H1 (cell line): ENCODE data around the gene GRIN2C. TPM values are rescaled to one million over a fixed set of nuclear protein-coding genes. Genes with fewer than 3 reads are reported as not detected.

Experiments
- CTCF ChIA-PET: fragments of 300-600 bp; sonication (Branson Sonifier 250); formaldehyde crosslinking; loops from one replicate; lab custom pipeline; 2021; ENCODE audit not compliant: partially characterized antibody; lab: Charles Lee
- POLR2A ChIA-PET: fragments of 300-600 bp; sonication (Branson Sonifier 250); formaldehyde crosslinking; loops from one replicate; lab custom pipeline; 2021; ENCODE audit warnings: inconsistent platforms; ENCODE audit not compliant: partially characterized antibody; lab: Charles Lee
- DNase-seq, 2 experiments: peaks; one replicate each; pipeline versions ENCODE4 v3.0.0 to v3.0.0-alpha.2; 2010 to 2022; ENCODE audit warnings: low spot score in 2 of 2, low read depth in 1 of 2, mixed read lengths in 1 of 2
- FAIRE-seq: peaks from 2 replicates; lab custom pipeline; 2011; peaks lifted over from hg19 to GRCh38; lab: Jason Lieb, UNC
- H2AFZ ChIP-seq: 2 replicates; pipeline ENCODE4 v1.8.1; 2012; ENCODE audit warnings: low read length, inconsistent platforms
- H2AK5ac ChIP-seq: 2 replicates; pipeline ENCODE4 v1.6.1; 2013; ENCODE audit warnings: low read depth, low read length
- H2BK120ac ChIP-seq: replicated peaks from 2 replicates; pipeline ENCODE3; 2013; ENCODE audit warnings: low read depth, low read length, inconsistent platforms
- H2BK12ac ChIP-seq: 2 replicates; pipeline ENCODE4 v1.6.1; 2013; ENCODE audit warnings: low read depth, low read length
- H2BK15ac ChIP-seq: 2 replicates; pipeline ENCODE4 v1.6.1; 2013; ENCODE audit warnings: low read length
- H2BK20ac ChIP-seq: 2 replicates; pipeline ENCODE4 v1.6.1; 2013; ENCODE audit warnings: low read length
- H2BK5ac ChIP-seq: 2 replicates; pipeline ENCODE4 v1.6.1; 2013; ENCODE audit warnings: low read depth, low read length
- H3K14ac ChIP-seq: 2 replicates; pipeline ENCODE4 v1.6.1; 2013; ENCODE audit warnings: inconsistent platforms; ENCODE audit not compliant: insufficient read length
- H3K18ac ChIP-seq: 2 replicates; pipeline ENCODE4 v1.6.1; 2013; ENCODE audit warnings: low read length; ENCODE audit errors: extremely low read depth
- H3K23ac ChIP-seq: 2 replicates; pipeline ENCODE4 v1.6.1; 2013; ENCODE audit warnings: inconsistent platforms; ENCODE audit not compliant: insufficient read length
- H3K23me2 ChIP-seq: 2 replicates; pipeline ENCODE4 v1.6.1; 2013; ENCODE audit warnings: low read depth, low read length
- H3K27ac ChIP-seq: 2 replicates; pipeline ENCODE4 v1.6.1; 2011; ENCODE audit warnings: low read depth, low read length, inconsistent platforms
- H3K27me3 ChIP-seq, 4 experiments: replicated peaks in 1 of 4; 1 replicate in 1 of 4; 2 replicates in 3 of 4; pipeline versions ENCODE4 v1.6.1 to v1.8.1; 2011 to 2013; ENCODE audit warnings: low read length in 3 of 4, mild to moderate bottlenecking in 3 of 4, inconsistent platforms in 2 of 4, mixed read lengths in 2 of 4, moderate library complexity in 1 of 4; ENCODE audit not compliant: control insufficient read depth in 3 of 4, insufficient read depth in 3 of 4; ENCODE audit errors: extremely low read depth in 1 of 4
- H3K36me3 ChIP-seq, 4 experiments: 2 replicates each; pipeline versions ENCODE4 v1.6.1 to v1.8.1; 2011 to 2013; ENCODE audit warnings: mild to moderate bottlenecking in 4 of 4, low read length in 3 of 4, moderate library complexity in 2 of 4, control low read depth in 1 of 4, inconsistent platforms in 1 of 4; ENCODE audit not compliant: insufficient read depth in 4 of 4, control insufficient read depth in 2 of 4
- H3K4ac ChIP-seq: replicated peaks from 2 replicates; pipeline ENCODE3; 2013; ENCODE audit warnings: low read length, low read depth, mixed read lengths, inconsistent platforms; ENCODE audit not compliant: insufficient read length
- H3K4me1 ChIP-seq, 4 experiments: replicated peaks in 1 of 4; 1 replicate in 1 of 4; 2 replicates in 3 of 4; pipeline versions ENCODE4 v1.6.1 to v1.8.1; 2011 to 2013; ENCODE audit warnings: low read length in 3 of 4, inconsistent platforms in 2 of 4, mixed read lengths in 1 of 4; ENCODE audit not compliant: insufficient read depth in 4 of 4, control insufficient read depth in 3 of 4
- H3K4me2 ChIP-seq, 2 experiments: 2 replicates each; pipeline versions ENCODE4 v1.6.1 to v1.8.1; 2011 to 2013; ENCODE audit warnings: low read depth in 2 of 2, low read length in 2 of 2, control low read depth in 1 of 2, inconsistent platforms in 1 of 2, mild to moderate bottlenecking in 1 of 2; ENCODE audit not compliant: insufficient read depth in 1 of 2
- H3K4me3 ChIP-seq, 4 experiments: fragments of 200-600, 300-600 bp in 1 of 4; sonication (generic), shearing (Covaris generic), sonication (Bioruptor Twin) in 1 of 4; 2 replicates each; pipeline versions ENCODE4 v1.5.1 to v1.8.1; 2011 to 2016; ENCODE audit warnings: low read length in 4 of 4, low read depth in 3 of 4, control low read depth in 2 of 4, inconsistent platforms in 2 of 4, mild to moderate bottlenecking in 2 of 4, mixed read lengths in 1 of 4, moderate library complexity in 1 of 4; ENCODE audit not compliant: insufficient read depth in 2 of 4; ENCODE audit errors: extremely low read depth in 1 of 4
- H3K56ac ChIP-seq: replicated peaks from 2 replicates; pipeline ENCODE3; 2013; ENCODE audit warnings: low read depth, mild to moderate bottlenecking, mixed read lengths, low read length, inconsistent platforms; ENCODE audit not compliant: insufficient read length
- H3K79me1 ChIP-seq: 2 replicates; pipeline ENCODE4 v1.6.1; 2013; ENCODE audit warnings: low read depth, low read length, control low read depth
- H3K79me2 ChIP-seq, 2 experiments: 2 replicates each; pipeline versions ENCODE4 v1.6.1 to v1.8.1; 2012 to 2013; ENCODE audit warnings: low read length in 2 of 2, mild to moderate bottlenecking in 2 of 2, inconsistent platforms in 1 of 2; ENCODE audit not compliant: insufficient read depth in 2 of 2, control insufficient read depth in 1 of 2
- H3K9ac ChIP-seq, 4 experiments: replicated peaks in 1 of 4; 1 replicate in 1 of 4; 2 replicates in 3 of 4; pipeline versions ENCODE4 v1.6.1 to v1.8.1; 2011 to 2013; ENCODE audit warnings: low read depth in 3 of 4, low read length in 3 of 4, control low read depth in 2 of 4, mild to moderate bottlenecking in 2 of 4, moderate library complexity in 2 of 4, inconsistent platforms in 1 of 4; ENCODE audit errors: extremely low read depth in 1 of 4
- H3K9me3 ChIP-seq, 2 experiments: 2 replicates each; pipeline versions ENCODE4 v1.6.1 to v1.8.1; 2012 to 2013; ENCODE audit warnings: mild to moderate bottlenecking in 2 of 2, moderate library complexity in 2 of 2, control low read depth in 1 of 2, inconsistent platforms in 1 of 2, low read depth in 1 of 2, low read length in 1 of 2, mixed read lengths in 1 of 2; ENCODE audit not compliant: insufficient read depth in 2 of 2
- H4K20me1 ChIP-seq, 2 experiments: replicated peaks in 1 of 2; 2 replicates each; pipeline versions ENCODE3 to v1.8.1; 2011 to 2013; ENCODE audit warnings: inconsistent platforms in 2 of 2, low read length in 2 of 2, mild to moderate bottlenecking in 1 of 2; ENCODE audit not compliant: insufficient read depth in 2 of 2, control insufficient read depth in 1 of 2
- H4K5ac ChIP-seq: 2 replicates; pipeline ENCODE4 v1.6.1; 2013; ENCODE audit warnings: low read length, low read depth, mixed read lengths, inconsistent platforms; ENCODE audit not compliant: insufficient read length
- H4K8ac ChIP-seq: 2 replicates; pipeline ENCODE4 v1.8.0; 2013; ENCODE audit warnings: mild to moderate bottlenecking, moderate library complexity, low read length, inconsistent platforms; ENCODE audit not compliant: insufficient read depth; ENCODE audit errors: extremely low read depth
- H4K91ac ChIP-seq: replicated peaks from 2 replicates; pipeline ENCODE3; 2013; ENCODE audit warnings: low read length, mixed read lengths, inconsistent platforms; ENCODE audit not compliant: insufficient read length
- EP300 ChIP-seq, 2 experiments: IDR thresholded peaks; 1 replicate in 1 of 2; 2 replicates in 1 of 2; pipeline ENCODE4 v1.6.1; 2011 to 2012; ENCODE audit warnings: low read depth in 2 of 2, low read length in 2 of 2, mild to moderate bottlenecking in 2 of 2, borderline replicate concordance in 1 of 2, inconsistent platforms in 1 of 2, moderate library complexity in 1 of 2
- MAFK ChIP-seq: IDR thresholded peaks from 2 replicates; pipeline ENCODE4 v1.6.1; 2012; ENCODE audit warnings: low read depth, mild to moderate bottlenecking, improper control_type of control experiment, low read length
- RXRA ChIP-seq: IDR thresholded peaks from 2 replicates; pipeline ENCODE4 v1.6.1; 2011; ENCODE audit warnings: low read depth, mild to moderate bottlenecking, low read length, moderate library complexity; ENCODE audit not compliant: insufficient read depth
- USF2 ChIP-seq: IDR thresholded peaks from 2 replicates; pipeline ENCODE4 v1.6.1; 2011; ENCODE audit warnings: low read length, improper control_type of control experiment
- ZNF274 ChIP-seq: IDR thresholded peaks from 2 replicates; pipeline ENCODE4 v1.7.0; 2012; ENCODE audit warnings: low read length, borderline replicate concordance; ENCODE audit errors: extremely low read depth
- WGBS, 2 experiments: shearing (Covaris generic) in 1 of 2; methylation state at CpG; one replicate each; pipeline versions ENCODE4 v1.1.6 to v1.1.7; 2013 to 2015; ENCODE audit warnings: low lambda C conversion rate in 2 of 2, mixed read lengths in 2 of 2, inconsistent platforms in 1 of 2, low coverage in 1 of 2, missing lambda C conversion rate in 1 of 2; ENCODE audit not compliant: insufficient replicate concordance in 2 of 2, insufficient coverage in 1 of 2, insufficient read length in 1 of 2; ENCODE audit errors: extremely low coverage in 1 of 2, missing lambda C conversion rate in 1 of 2; 5-methylcytosine and 5-hydroxymethylcytosine counted together
- polyA plus RNA-seq, 7 experiments: library from polyadenylated mRNA; depleted of rRNA in 3 of 7; stranded (reverse) in 5 of 7; unstranded in 2 of 7; fragments of >200 nt in 5 of 7; fragments of 200-250 nt in 2 of 7; gene quantifications; 1 replicate in 5 of 7; 2 replicates in 1 of 7; 4 replicates in 1 of 7; pipeline versions ENCODE4 v1.2.1 to v1.2.3, GENCODE V29; 2011 to 2013; ENCODE audit warnings: missing spikeins in 2 of 7, mixed read lengths in 2 of 7
- total RNA-seq: library from RNA; stranded (reverse); fragmentation: NEBNext Ultra II Directional; extraction: Animal tissue kit (Norgen Biotek cat#: 25700); gene quantifications from 2 replicates; pipeline ENCODE4 v1.2.1, GENCODE V29; 2021

GRIN2C gene
- total and polyA plus RNA-seq, 2 of the 8 experiments (the other 6 are each of a cell fraction or from before 2014, with no cell fraction given), result 0.06 to 0.07 TPM

- Histone ChIP-seq H3K36me3 (peaks cover 0 to 5% (median 1%) of the 10 kb centered on the region in 4 experiments; a peak in 1 of 8 replicates), H4K91ac (no peak overlapping the region), H3K4me1 (peaks cover 0 to 21% (median 11%) of the 10 kb centered on the region in 4 experiments; a peak in 6 of 7 replicates), H3K23me2 (no peaks in the 10 kb centered on the region), H4K5ac (no peak overlapping the region), H3K79me1 (no peaks in the 10 kb centered on the region), H3K23ac (no peak overlapping the region), H2BK120ac (no peak overlapping the region), H3K9ac (no peak overlapping the region), H3K27me3 (peaks cover 0 to 14% (median 4%) of the 10 kb centered on the region in 4 experiments; a peak in 5 of 7 replicates), H3K4me2 (no peak overlapping the region), H2BK5ac (no peak overlapping the region), H2AFZ (no peak overlapping the region), H3K14ac (no peak overlapping the region), H2BK15ac (no peak overlapping the region), H3K4ac (no peak overlapping the region), H2BK12ac (no peak overlapping the region), H2AK5ac (no peak overlapping the region), H3K56ac (no peak overlapping the region), H2BK20ac (no peak overlapping the region), H3K18ac (no peak overlapping the region), H4K20me1 (peaks cover 6 to 21% of the 10 kb centered on the region in 2 experiments), H3K9me3 (no peaks in the 10 kb centered on the region), H3K27ac (no peak overlapping the region), H3K4me3 (no peak overlapping the region), H4K8ac (no peak overlapping the region), H3K79me2 (no peaks in the 10 kb centered on the region)
- DNase-seq (no peak), FAIRE-seq (no peak)
- ChIA-PET POLR2A (no interaction called here), CTCF (interaction anchor here (81.0 to 99.6 kb wide), 2 partner anchors 7 to 18 kb away, joined by 2981 read pairs; partner anchors contain the start of genes FDXR, GRIN2C and NAT9)
- WGBS, 2 experiments, result 92% methylated on average over 16 of the region's 19 CpGs; no CpG with 5 or more reads in 1 of the 2 experiments
- TF ChIP-seq EP300 (IDR thresholded peaks at IDR 0.05; ENCODE audit: borderline replicate concordance in 1 of 2, low read depth in 2 of 2, low read length in 2 of 2) (no peak), RXRA (no peak), USF2 (no peak), MAFK (no peak), ZNF274 (no peak)
Observed at GRCh38 chr17:74836691-74837467, 22.8 kb downstream of the GRIN2C start.
